Neural cell (in vitro differentiated cells): ENCODE results near the gene DDX41. TPM values are rescaled to one million over a fixed set of nuclear protein-coding genes. Genes with fewer than 3 reads are reported as not detected.

Source experiments
- H2AFZ ChIP-seq: fragments of 200-600, 300-800 bp; sonication (generic), shearing (Covaris generic); 2 replicates; pipeline ENCODE4 v1.6.0; 2014; ENCODE audit warnings: low read depth, mild to moderate bottlenecking, antibody characterized with exemption, low read length, moderate library complexity
- H3F3A ChIP-seq: fragments of 200-600 bp; shearing (Covaris generic); 2 replicates; pipeline ENCODE4 v1.6.1; 2016; ENCODE audit warnings: mild to moderate bottlenecking, moderate library complexity, mixed read lengths, antibody characterized with exemption, low read length; ENCODE audit not compliant: insufficient read depth, poor library complexity, severe bottlenecking
- H3K27ac ChIP-seq: fragments of 200-600, 300-800 bp; sonication (generic), shearing (Covaris generic); 2 replicates; pipeline ENCODE4 v1.5.1; 2014; ENCODE audit warnings: mild to moderate bottlenecking, low read length, moderate library complexity
- H3K27me3 ChIP-seq: fragments of 300-800, 200-600 bp; sonication (generic), shearing (Covaris generic); 2 replicates; pipeline ENCODE4 v1.6.0; 2014; ENCODE audit warnings: mild to moderate bottlenecking, low read depth, low read length, moderate library complexity; ENCODE audit not compliant: insufficient read depth
- H3K36me3 ChIP-seq: fragments of 300-800, 200-600 bp; sonication (generic), shearing (Covaris generic); 2 replicates; pipeline ENCODE4 v1.5.1; 2014; ENCODE audit warnings: mild to moderate bottlenecking, antibody characterized with exemption, low read length, moderate library complexity; ENCODE audit not compliant: insufficient read depth
- H3K4me2 ChIP-seq: fragments of 300-800, 200-600 bp; sonication (generic), shearing (Covaris generic); 2 replicates; pipeline ENCODE4 v1.6.0; 2014; ENCODE audit warnings: mild to moderate bottlenecking, low read length
- H3K4me3 ChIP-seq: fragments of 300-800, 200-600 bp; sonication (generic), shearing (Covaris generic); 2 replicates; pipeline ENCODE4 v1.5.1; 2014; ENCODE audit warnings: mild to moderate bottlenecking, low read length, moderate library complexity
- H3K79me2 ChIP-seq: fragments of 200-600 bp; shearing (Covaris generic); replicated peaks from 2 replicates; pipeline ENCODE4 v1.6.0; 2014; ENCODE audit warnings: mild to moderate bottlenecking, low read length, moderate library complexity; ENCODE audit not compliant: insufficient read depth
- H3K9ac ChIP-seq: fragments of 300-800, 200-600 bp; sonication (generic), shearing (Covaris generic); 2 replicates; pipeline ENCODE4 v1.6.1; 2016; ENCODE audit warnings: mild to moderate bottlenecking, low read length, mixed read lengths
- H3K9me2 ChIP-seq: fragments of 200-600 bp; shearing (Covaris generic); 2 replicates; pipeline ENCODE4 v1.6.1; 2016; ENCODE audit warnings: mild to moderate bottlenecking, low read length, mixed read lengths; ENCODE audit not compliant: insufficient read depth
- H3K9me3 ChIP-seq: fragments of 200-600, 300-800 bp; sonication (generic), shearing (Covaris generic); 2 replicates; pipeline ENCODE4 v1.6.1; 2016; ENCODE audit warnings: mild to moderate bottlenecking, mixed run types, low read length, moderate library complexity, mixed read lengths
- H4K20me1 ChIP-seq: fragments of 200-600 bp; shearing (Covaris generic); 2 replicates; pipeline ENCODE4 v1.6.1; 2016; ENCODE audit warnings: mild to moderate bottlenecking, mixed run types; ENCODE audit not compliant: insufficient read depth
- CTCF ChIP-seq: fragments of 450-650 bp; IDR thresholded peaks from 2 replicates; pipeline ENCODE4 v1.5.1; 2014; ENCODE audit warnings: antibody characterized with exemption, mild to moderate bottlenecking, moderate library complexity; ENCODE audit not compliant: poor library complexity, severe bottlenecking
- EP300 ChIP-seq: fragments of 450-650 bp; conservative IDR thresholded peaks from 2 replicates; pipeline ENCODE4 v1.6.1; 2014; ENCODE audit warnings: antibody characterized with exemption, mild to moderate bottlenecking, moderate library complexity; ENCODE audit not compliant: poor library complexity, severe bottlenecking
- EZH2 ChIP-seq: fragments of 200-600, 300-800 bp; shearing (Covaris generic), sonication (generic); IDR thresholded peaks from 2 replicates; pipeline ENCODE4 v1.6.1; 2014; ENCODE audit warnings: antibody characterized with exemption, low read length, borderline replicate concordance, mild to moderate bottlenecking; ENCODE audit not compliant: insufficient read depth, poor library complexity, severe bottlenecking
- MXI1 ChIP-seq: fragments of 450-650 bp; conservative IDR thresholded peaks from 2 replicates; pipeline ENCODE4 v1.6.1; 2014; ENCODE audit warnings: antibody characterized with exemption, mild to moderate bottlenecking; ENCODE audit not compliant: poor library complexity, severe bottlenecking
- POLR2AphosphoS5 ChIP-seq: IDR thresholded peaks from 2 replicates; pipeline ENCODE4 v1.6.1; 2012
- RAD21 ChIP-seq: fragments of 450-650 bp; conservative IDR thresholded peaks from 2 replicates; pipeline ENCODE4 v1.6.1; 2014; ENCODE audit warnings: antibody characterized with exemption, mild to moderate bottlenecking, moderate library complexity
- SMC3 ChIP-seq: fragments of 450-650 bp; conservative IDR thresholded peaks from 2 replicates; pipeline ENCODE4 v1.6.1; 2014; ENCODE audit warnings: antibody characterized with exemption, mild to moderate bottlenecking, moderate library complexity; ENCODE audit not compliant: poor library complexity
- TAF1 ChIP-seq: IDR thresholded peaks from 2 replicates; pipeline ENCODE4 v1.6.1; 2012; ENCODE audit warnings: low read depth
- polyA plus RNA-seq: library from polyadenylated mRNA; depleted of rRNA; stranded (reverse); fragments of >200 nt; gene quantifications from 2 replicates; pipeline ENCODE4 v1.2.3, GENCODE V29; 2014
- TF ChIP-seq, protein P1 (sequence below): IDR thresholded peaks from 2 replicates; pipeline ENCODE4 v1.6.1; 2012; ENCODE audit warnings: borderline replicate concordance

The DDX41 gene
- polyA plus RNA-seq, 1 donor from 2014 or later = 113 TPM

GRCh38 chr5:177483042-177483441 is 33.7 kb downstream of the DDX41 start:
- Histone ChIP-seq H3F3A (no peaks in the 10 kb centered on the region), H3K9ac (no peak overlapping the region), H3K79me2 (no peaks in the 10 kb centered on the region), H3K36me3 (no peaks in the 10 kb centered on the region), H3K27ac (no peak overlapping the region), H2AFZ (no peak overlapping the region), H3K4me3 (no peak overlapping the region), H3K9me3 (no peaks in the 10 kb centered on the region), H3K9me2 (no peaks in the 10 kb centered on the region), H3K27me3 (no peaks in the 10 kb centered on the region), H4K20me1 (no peaks in the 10 kb centered on the region), H3K4me2 (no peak overlapping the region)
- TF ChIP-seq MXI1 = no peak
- no peak for TF ChIP-seq CTCF
- no peak for TF ChIP-seq SMC3
- TF ChIP-seq EP300 = no peak
- no peak for TF ChIP-seq EZH2
- no peak for TF ChIP-seq POLR2AphosphoS5
- no peak for TF ChIP-seq TAF1
- no peak for TF ChIP-seq RAD21
- TF ChIP-seq, protein P1, sequence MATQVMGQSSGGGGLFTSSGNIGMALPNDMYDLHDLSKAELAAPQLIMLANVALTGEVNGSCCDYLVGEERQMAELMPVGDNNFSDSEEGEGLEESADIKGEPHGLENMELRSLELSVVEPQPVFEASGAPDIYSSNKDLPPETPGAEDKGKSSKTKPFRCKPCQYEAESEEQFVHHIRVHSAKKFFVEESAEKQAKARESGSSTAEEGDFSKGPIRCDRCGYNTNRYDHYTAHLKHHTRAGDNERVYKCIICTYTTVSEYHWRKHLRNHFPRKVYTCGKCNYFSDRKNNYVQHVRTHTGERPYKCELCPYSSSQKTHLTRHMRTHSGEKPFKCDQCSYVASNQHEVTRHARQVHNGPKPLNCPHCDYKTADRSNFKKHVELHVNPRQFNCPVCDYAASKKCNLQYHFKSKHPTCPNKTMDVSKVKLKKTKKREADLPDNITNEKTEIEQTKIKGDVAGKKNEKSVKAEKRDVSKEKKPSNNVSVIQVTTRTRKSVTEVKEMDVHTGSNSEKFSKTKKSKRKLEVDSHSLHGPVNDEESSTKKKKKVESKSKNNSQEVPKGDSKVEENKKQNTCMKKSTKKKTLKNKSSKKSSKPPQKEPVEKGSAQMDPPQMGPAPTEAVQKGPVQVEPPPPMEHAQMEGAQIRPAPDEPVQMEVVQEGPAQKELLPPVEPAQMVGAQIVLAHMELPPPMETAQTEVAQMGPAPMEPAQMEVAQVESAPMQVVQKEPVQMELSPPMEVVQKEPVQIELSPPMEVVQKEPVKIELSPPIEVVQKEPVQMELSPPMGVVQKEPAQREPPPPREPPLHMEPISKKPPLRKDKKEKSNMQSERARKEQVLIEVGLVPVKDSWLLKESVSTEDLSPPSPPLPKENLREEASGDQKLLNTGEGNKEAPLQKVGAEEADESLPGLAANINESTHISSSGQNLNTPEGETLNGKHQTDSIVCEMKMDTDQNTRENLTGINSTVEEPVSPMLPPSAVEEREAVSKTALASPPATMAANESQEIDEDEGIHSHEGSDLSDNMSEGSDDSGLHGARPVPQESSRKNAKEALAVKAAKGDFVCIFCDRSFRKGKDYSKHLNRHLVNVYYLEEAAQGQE = no peak

GRCh38 chr5:177482359-177482795 is 34.4 kb downstream of the DDX41 start:
- Histone ChIP-seq H4K20me1 (no peaks in the 10 kb centered on the region), H3K27ac (no peak overlapping the region), H3K36me3 (no peaks in the 10 kb centered on the region)

More at GRCh38 chr5:177482359-177482795, 34.4 kb downstream of the DDX41 start:
- H3K9me2 ChIP-seq = no peaks in the 10 kb centered on the region
- H3K27me3 ChIP-seq = no peaks in the 10 kb centered on the region
- no peak overlapping the region for H2AFZ ChIP-seq
- no peaks in the 10 kb centered on the region for H3K79me2 ChIP-seq
- TF ChIP-seq MXI1 = no peak
- no peak for TF ChIP-seq TAF1
- TF ChIP-seq, protein P1 = no peak
- no peak overlapping the region for H3K4me3 ChIP-seq
- no peaks in the 10 kb centered on the region for H3K9me3 ChIP-seq
- no peak overlapping the region for H3K9ac ChIP-seq
- no peaks in the 10 kb centered on the region for H3F3A ChIP-seq
- H3K4me2 ChIP-seq = no peak overlapping the region
